Measurements from ENCODE around the gene RALGPS1. TPM values are rescaled to one million over a fixed set of nuclear protein-coding genes. Genes with fewer than 3 reads are reported as not detected.

RALGPS1 gene
- total RNA-seq, 2 donors from 2014 or later = 9.7 to 17.7 TPM

- no peak for DNase-seq (ENCODE audit: low spot score)
- no peaks in the 10 kb centered on the region for H3K9me3 ChIP-seq
- H3K4me1 ChIP-seq = peaks cover 0 to 81% of the 10 kb centered on the region in 2 donors
- TF ChIP-seq CTCF (IDR thresholded peaks at IDR 0.05) = no peak
- peak overlapping the region in 1 of 2 donors; percentile 27 for H3K27ac ChIP-seq
- no peak overlapping the region for H3K4me3 ChIP-seq
- H3K27me3 ChIP-seq = no peaks in the 10 kb centered on the region
- H3K36me3 ChIP-seq = peaks cover 8% of the 10 kb centered on the region
Measured at GRCh38 chr9:127112735-127113161, 198.2 kb downstream of the RALGPS1 start.

- no peaks in the 10 kb centered on the region for H3K9me3 ChIP-seq
- peak overlapping the region in 1 of 2 donors; percentile 27 for H3K27ac ChIP-seq
- H3K27me3 ChIP-seq = no peaks in the 10 kb centered on the region
- no peak for DNase-seq (ENCODE audit: low spot score)
- peaks cover 2% of the 10 kb centered on the region for H3K36me3 ChIP-seq
- no peak overlapping the region for H3K4me3 ChIP-seq
- no peak for TF ChIP-seq CTCF (IDR thresholded peaks at IDR 0.05)
- H3K4me1 ChIP-seq = peaks cover 0 to 79% of the 10 kb centered on the region in 2 donors
Measured at GRCh38 chr9:127113191-127113972, 198.8 kb downstream of the RALGPS1 start.

GRCh38 chr9:127114606-127115005 is 200.0 kb downstream of the RALGPS1 start:
- Histone ChIP-seq H3K27ac (peak overlapping the region in 1 of 2 donors; percentile 5), H3K4me1 (peaks cover 0 to 76% of the 10 kb centered on the region in 2 donors), H3K27me3 (no peaks in the 10 kb centered on the region), H3K9me3 (no peaks in the 10 kb centered on the region), H3K4me3 (no peak overlapping the region), H3K36me3 (peaks cover 6% of the 10 kb centered on the region)
- no peak for TF ChIP-seq CTCF (IDR thresholded peaks at IDR 0.05)
- DNase-seq (ENCODE audit: low spot score) = no peak

- Histone ChIP-seq H3K27ac (peak overlapping the region; percentile 33 to 35), H3K4me1 (peaks cover 0 to 79% of the 10 kb centered on the region in 2 donors), H3K36me3 (peaks cover 6% of the 10 kb centered on the region), H3K4me3 (no peak overlapping the region), H3K9me3 (no peaks in the 10 kb centered on the region), H3K27me3 (no peaks in the 10 kb centered on the region)
- TF ChIP-seq CTCF (IDR thresholded peaks at IDR 0.05) = no peak
- no peak for DNase-seq (ENCODE audit: low spot score)
Measured at GRCh38 chr9:127116088-127116726, 201.6 kb downstream of the RALGPS1 start.

GRCh38 chr9:127116957-127117356 is 202.4 kb downstream of the RALGPS1 start:
- no peak for DNase-seq (ENCODE audit: low spot score)
- Histone ChIP-seq H3K4me3 (no peak overlapping the region), H3K9me3 (no peaks in the 10 kb centered on the region), H3K36me3 (peaks cover 6% of the 10 kb centered on the region), H3K27me3 (no peaks in the 10 kb centered on the region), H3K27ac (peak overlapping the region; percentile 33 to 35), H3K4me1 (peaks cover 0 to 79% of the 10 kb centered on the region in 2 donors)
- no peak for TF ChIP-seq CTCF (IDR thresholded peaks at IDR 0.05)

All from right atrium auricular region (tissue), 2 donors.